ENCODE data around the gene RANGRF.

- TF ChIP-seq CTCF (IDR thresholded peaks at IDR 0.05) (no peak), ZFX (IDR thresholded peaks at IDR 0.05; ENCODE audit: borderline replicate concordance) (no peak)
Observed at GRCh38 chr17:8243827-8244226, 44.6 kb upstream of the RANGRF start.
